Body of pancreas (tissue), 4 donors: ENCODE data around the gene RIC8A. TPM values are rescaled to one million over a fixed set of nuclear protein-coding genes. Genes with fewer than 3 reads are reported as not detected.
"Not testable (repeated sequence)": the region's sequence is repeated elsewhere in the genome, so short reads cannot be mapped to it uniquely, and the experiment has no call there.

Experiments
- ATAC-seq: fragments of 150-250 bp; one replicate; pipeline ENCODE4 v1.9.1; 2016
- DNase-seq, 4 donors: peaks; one replicate each; pipeline ENCODE4 v3.0.0-alpha.2; 2019
- H3K27ac ChIP-seq, 4 donors: fragments of 200-600 bp; sonication (generic); 1 replicate in 3 of 4; 2 replicates in 1 of 4; pipeline versions ENCODE4 v1.5.1 to v1.6.1; 2016 to 2019; ENCODE audit warnings: mild to moderate bottlenecking in 1 of 4, mixed read lengths in 1 of 4, moderate library complexity in 1 of 4
- H3K27me3 ChIP-seq, 2 donors: fragments of 200-600 bp; sonication (generic); one replicate each; pipeline ENCODE4 v1.6.0; 2016; ENCODE audit warnings: mild to moderate bottlenecking in 1 of 2
- H3K36me3 ChIP-seq, 2 donors: fragments of 200-600 bp; sonication (generic); replicated peaks in 1 of 2; 2 replicates each; pipeline ENCODE4 v1.5.1; 2016; ENCODE audit warnings: low read depth in 2 of 2; ENCODE audit not compliant: insufficient read depth in 1 of 2
- H3K4me1 ChIP-seq: fragments of 200-600 bp; sonication (generic); one replicate; pipeline ENCODE4 v1.6.0; 2016
- H3K4me3 ChIP-seq, 2 donors: fragments of 200-600 bp; sonication (generic); 1 replicate in 1 of 2; 2 replicates in 1 of 2; pipeline ENCODE4 v1.5.1; 2016 to 2019
- H3K9me3 ChIP-seq, 3 donors: fragments of 200-600 bp; sonication (generic); 1 replicate in 2 of 3; 2 replicates in 1 of 3; pipeline ENCODE4 v1.5.1; 2016
- CTCF ChIP-seq, 7 experiments: fragments of 450-650 bp in 4 of 7; fragments of 200-600 bp in 3 of 7; sonication (generic) in 3 of 7; IDR thresholded peaks; one replicate each; pipeline ENCODE4 v1.5.1; 2016 to 2019; ENCODE audit warnings: antibody characterized with exemption in 7 of 7
- POLR2A ChIP-seq, 3 donors: fragments of 450-650 bp; IDR thresholded peaks; one replicate each; pipeline ENCODE4 v1.6.1; 2016; ENCODE audit warnings: antibody characterized with exemption in 3 of 3, mild to moderate bottlenecking in 2 of 3
- WGBS, 2 donors: methylation state at CpG; one replicate each; pipeline ENCODE4 v1.1.5; 2017; 5-methylcytosine and 5-hydroxymethylcytosine counted together
- intact Hi-C: fragments of 100-400 bp; cut with DNase I; formaldehyde crosslinking; loops from one replicate; pipeline ENCODE4 v1.15.1; 2023
- total RNA-seq, 2 donors: library from RNA; depleted of rRNA; stranded (reverse); fragments of >200 nt; gene quantifications; one replicate each; pipeline ENCODE4 v1.1.0, GENCODE V29; 2016

RIC8A gene
- total RNA-seq, 2 donors from 2014 or later: 59.3 to 88.5 TPM

GRCh38 chr11:216081-216974 is 8.8 kb downstream of the RIC8A start:
- 84 to 88% methylated on average over 10 to 11 of the region's 11 CpGs for WGBS, 2 donors
- TF ChIP-seq CTCF (IDR thresholded peaks at IDR 0.05) (no peak), POLR2A (IDR thresholded peaks at IDR 0.05) (no peak)
- H3K36me3 ChIP-seq: peaks cover 11 to 25% of the 10 kb centered on the region in 2 donors

GRCh38 chr11:217704-218103 is 10.2 kb downstream of the RIC8A start:
- DNase-seq (no peak), ATAC-seq (no peak)
- Histone ChIP-seq H3K27ac (no peak overlapping the region), H3K27me3 (no peaks in the 10 kb centered on the region), H3K9me3 (no peaks in the 10 kb centered on the region), H3K4me1 (no peaks in the 10 kb centered on the region), H3K4me3 (no peak overlapping the region), H3K36me3 (peaks cover 0 to 14% of the 10 kb centered on the region in 2 donors)
- no peak for TF ChIP-seq POLR2A (IDR thresholded peaks at IDR 0.05)
- TF ChIP-seq CTCF (IDR thresholded peaks at IDR 0.05): no peak
- intact Hi-C loops: no loop called here
- WGBS, 2 donors: 97% methylated on average over 3 of the region's 3 CpGs

More at GRCh38 chr11:216081-216974, 8.8 kb downstream of the RIC8A start:
- intact Hi-C loops: no loop called here
- ATAC-seq (no peak), DNase-seq (no peak)
- Histone ChIP-seq H3K9me3 (no peaks in the 10 kb centered on the region), H3K27ac (no peak overlapping the region), H3K4me1 (no peaks in the 10 kb centered on the region), H3K4me3 (no peak overlapping the region), H3K27me3 (no peaks in the 10 kb centered on the region)

- DNase-seq: no peak
- peaks cover 0 to 8% of the 10 kb centered on the region in 2 donors for H3K36me3 ChIP-seq
Observed at GRCh38 chr11:218815-219593, 11.5 kb downstream of the RIC8A start.

GRCh38 chr11:220641-221215 is 13.2 kb downstream of the RIC8A start:
- H3K27ac ChIP-seq, H3K4me3 ChIP-seq, H3K36me3 ChIP-seq, ATAC-seq, DNase-seq, H3K27me3 ChIP-seq, H3K4me1 ChIP-seq, H3K9me3 ChIP-seq, intact Hi-C loops: not testable (repeated sequence)
- 88 to 90% methylated on average over 2 to 3 of the region's 3 CpGs for WGBS, 2 donors

More at GRCh38 chr11:218815-219593, 11.5 kb downstream of the RIC8A start:
- H3K27ac ChIP-seq: no peak overlapping the region
- no peak overlapping the region for H3K4me3 ChIP-seq
- 91 to 93% methylated on average over 28 to 29 of the region's 29 CpGs for WGBS, 2 donors
- TF ChIP-seq CTCF (IDR thresholded peaks at IDR 0.05): no peak
- no peak for TF ChIP-seq POLR2A (IDR thresholded peaks at IDR 0.05)
- no peaks in the 10 kb centered on the region for H3K9me3 ChIP-seq
- intact Hi-C loops: no loop called here
- H3K4me1 ChIP-seq: no peaks in the 10 kb centered on the region
- no peak for ATAC-seq
- no peaks in the 10 kb centered on the region for H3K27me3 ChIP-seq

- ATAC-seq: no peak
- Histone ChIP-seq H3K27me3 (no peaks in the 10 kb centered on the region), H3K9me3 (no peaks in the 10 kb centered on the region), H3K4me3 (no peak overlapping the region), H3K36me3 (no peaks in the 10 kb centered on the region), H3K4me1 (no peaks in the 10 kb centered on the region), H3K27ac (no peak overlapping the region)
- no peak for DNase-seq
- 80 to 88% methylated on average over 7 of the region's 7 CpGs for WGBS, 2 donors
- intact Hi-C loops: no loop called here
- no peak for TF ChIP-seq POLR2A (IDR thresholded peaks at IDR 0.05)
Observed at GRCh38 chr11:221539-221938, 14.0 kb downstream of the RIC8A start.
